Stimulated activated naive CD8-positive, alpha-beta T cell treated with anti-CD3 and anti-CD28 coated beads, Interleukin-15, amount 100 ng/mL, for 72 hours (primary cell): ENCODE data around the gene UNC5A.

Experiments used
- ATAC-seq: fragments of 150-1000 bp; cut with Tn5 transposase; 2 replicates; pipeline ENCODE4 v1.10.0; 2021; ENCODE audit warnings: mild to moderate bottlenecking, moderate library complexity
- DNase-seq, 2 donors: peaks; one replicate each; pipeline ENCODE4 v3.0.0; 2021 to 2022
- H3K27ac Mint-ChIP-seq, 2 donors: one replicate each; pipeline ENCODE4 v1.8.0; 2022; ENCODE audit warnings: mild to moderate bottlenecking in 2 of 2, mixed read lengths in 2 of 2, moderate library complexity in 2 of 2
- H3K27me3 Mint-ChIP-seq: one replicate; pipeline ENCODE4 v1.8.0; 2022; ENCODE audit warnings: mixed read lengths
- H3K4me1 Mint-ChIP-seq: one replicate; pipeline ENCODE4 v1.8.0; 2022; ENCODE audit warnings: mild to moderate bottlenecking, mixed read lengths
- H3K4me3 Mint-ChIP-seq, 2 donors: one replicate each; pipeline ENCODE4 v1.8.0; 2022; ENCODE audit warnings: mild to moderate bottlenecking in 2 of 2, mixed read lengths in 2 of 2, moderate library complexity in 1 of 2
- H3K9me3 Mint-ChIP-seq, 2 donors: one replicate each; pipeline ENCODE4 v1.8.0; 2022; ENCODE audit warnings: mixed read lengths in 2 of 2

The UNC5A gene

GRCh38 chr5:176792655-176793342 lies 17.6 kb upstream of the UNC5A start:
- Mint-ChIP-seq H3K9me3 (no peaks in the 10 kb centered on the region), H3K4me3 (no peak overlapping the region), H3K27me3 (peaks cover 95% of the 10 kb centered on the region), H3K27ac (no peak overlapping the region), H3K4me1 (no peaks in the 10 kb centered on the region)
- DNase-seq: no peak
- ATAC-seq: no peak

- ATAC-seq: no peak
- Mint-ChIP-seq H3K9me3 (no peaks in the 10 kb centered on the region), H3K4me3 (no peak overlapping the region), H3K27me3 (peaks cover 91% of the 10 kb centered on the region), H3K27ac (no peak overlapping the region), H3K4me1 (no peaks in the 10 kb centered on the region)
- no peak for DNase-seq
Measured at GRCh38 chr5:176793343-176793699, 17.0 kb upstream of the UNC5A start.

GRCh38 chr5:176793736-176794135 lies 16.6 kb upstream of the UNC5A start:
- Mint-ChIP-seq H3K4me1 (no peaks in the 10 kb centered on the region), H3K9me3 (no peaks in the 10 kb centered on the region), H3K4me3 (no peak overlapping the region), H3K27me3 (peaks cover 87% of the 10 kb centered on the region), H3K27ac (no peak overlapping the region)
- no peak for ATAC-seq
- no peak for DNase-seq

GRCh38 chr5:176794509-176794908 lies 15.8 kb upstream of the UNC5A start:
- H3K27me3 Mint-ChIP-seq: peaks cover 79% of the 10 kb centered on the region
- DNase-seq (no peak), ATAC-seq (no peak)
- H3K9me3 Mint-ChIP-seq: no peaks in the 10 kb centered on the region
- no peak overlapping the region for H3K27ac Mint-ChIP-seq
- H3K4me3 Mint-ChIP-seq: no peak overlapping the region
- H3K4me1 Mint-ChIP-seq: no peaks in the 10 kb centered on the region

GRCh38 chr5:176796411-176796810 lies 13.9 kb upstream of the UNC5A start:
- Mint-ChIP-seq H3K27ac (no peak overlapping the region), H3K9me3 (no peaks in the 10 kb centered on the region), H3K4me1 (no peaks in the 10 kb centered on the region), H3K4me3 (no peak overlapping the region), H3K27me3 (peaks cover 65% of the 10 kb centered on the region)
- ATAC-seq: no peak
- no peak for DNase-seq

GRCh38 chr5:176796970-176797369 lies 13.4 kb upstream of the UNC5A start:
- ATAC-seq (no peak), DNase-seq (no peak)
- H3K4me3 Mint-ChIP-seq: no peak overlapping the region
- no peak overlapping the region for H3K27ac Mint-ChIP-seq
- no peaks in the 10 kb centered on the region for H3K4me1 Mint-ChIP-seq
- peaks cover 60% of the 10 kb centered on the region for H3K27me3 Mint-ChIP-seq
- H3K9me3 Mint-ChIP-seq: no peaks in the 10 kb centered on the region

- Mint-ChIP-seq H3K4me1 (no peaks in the 10 kb centered on the region), H3K4me3 (no peak overlapping the region), H3K9me3 (no peaks in the 10 kb centered on the region), H3K27me3 (peaks cover 54% of the 10 kb centered on the region), H3K27ac (no peak overlapping the region)
- no peak for DNase-seq
- no peak for ATAC-seq
Measured at GRCh38 chr5:176797456-176798050, 12.8 kb upstream of the UNC5A start.

GRCh38 chr5:176798086-176798876 lies 12.1 kb upstream of the UNC5A start:
- Mint-ChIP-seq H3K27ac (no peak overlapping the region), H3K27me3 (peaks cover 54% of the 10 kb centered on the region), H3K9me3 (no peaks in the 10 kb centered on the region), H3K4me1 (no peaks in the 10 kb centered on the region), H3K4me3 (no peak overlapping the region)
- DNase-seq (no peak), ATAC-seq (no peak)

GRCh38 chr5:176798949-176799348 lies 11.4 kb upstream of the UNC5A start:
- ATAC-seq (no peak), DNase-seq (no peak)
- Mint-ChIP-seq H3K4me1 (no peaks in the 10 kb centered on the region), H3K27me3 (peaks cover 54% of the 10 kb centered on the region), H3K27ac (no peak overlapping the region), H3K9me3 (no peaks in the 10 kb centered on the region), H3K4me3 (no peak overlapping the region)

- DNase-seq (no peak), ATAC-seq (no peak)
- no peaks in the 10 kb centered on the region for H3K9me3 Mint-ChIP-seq
- H3K4me3 Mint-ChIP-seq: no peak overlapping the region
- H3K4me1 Mint-ChIP-seq: no peaks in the 10 kb centered on the region
- H3K27me3 Mint-ChIP-seq: peaks cover 54% of the 10 kb centered on the region
- no peak overlapping the region for H3K27ac Mint-ChIP-seq
Measured at GRCh38 chr5:176799488-176799887, 10.9 kb upstream of the UNC5A start.

GRCh38 chr5:176800024-176800423 lies 10.3 kb upstream of the UNC5A start:
- ATAC-seq (no peak), DNase-seq (no peak)
- H3K4me1 Mint-ChIP-seq: no peaks in the 10 kb centered on the region
- H3K4me3 Mint-ChIP-seq: no peak overlapping the region
- no peaks in the 10 kb centered on the region for H3K9me3 Mint-ChIP-seq
- H3K27ac Mint-ChIP-seq: no peak overlapping the region
- H3K27me3 Mint-ChIP-seq: peaks cover 50% of the 10 kb centered on the region

GRCh38 chr5:176802116-176802784 lies 8.1 kb upstream of the UNC5A start:
- Mint-ChIP-seq H3K4me3 (no peak overlapping the region), H3K4me1 (no peaks in the 10 kb centered on the region), H3K27ac (no peak overlapping the region), H3K9me3 (no peaks in the 10 kb centered on the region), H3K27me3 (peaks cover 48% of the 10 kb centered on the region)
- DNase-seq (no peak), ATAC-seq (no peak)

- Mint-ChIP-seq H3K27me3 (peaks cover 51% of the 10 kb centered on the region), H3K4me3 (no peak overlapping the region), H3K27ac (no peak overlapping the region), H3K9me3 (no peaks in the 10 kb centered on the region), H3K4me1 (no peaks in the 10 kb centered on the region)
- DNase-seq: no peak
- no peak for ATAC-seq
Measured at GRCh38 chr5:176803068-176803942, 7.1 kb upstream of the UNC5A start.

GRCh38 chr5:176803943-176804498 lies 6.3 kb upstream of the UNC5A start:
- DNase-seq (no peak), ATAC-seq (no peak)
- no peak overlapping the region for H3K27ac Mint-ChIP-seq
- H3K9me3 Mint-ChIP-seq: no peaks in the 10 kb centered on the region
- peaks cover 3% of the 10 kb centered on the region for H3K4me1 Mint-ChIP-seq
- H3K27me3 Mint-ChIP-seq: peaks cover 58% of the 10 kb centered on the region
- H3K4me3 Mint-ChIP-seq: no peak overlapping the region

- Mint-ChIP-seq H3K9me3 (no peaks in the 10 kb centered on the region), H3K27ac (no peak overlapping the region), H3K4me3 (no peak overlapping the region), H3K27me3 (peaks cover 70% of the 10 kb centered on the region), H3K4me1 (peaks cover 14% of the 10 kb centered on the region)
- ATAC-seq (no peak), DNase-seq (no peak)
Measured at GRCh38 chr5:176806137-176806536, 4.2 kb upstream of the UNC5A start.
